Spleen (tissue), 11 donors: ENCODE results near the gene WDR44. TPM values are rescaled to one million over a fixed set of nuclear protein-coding genes. Genes with fewer than 3 reads are reported as not detected.

Source experiments
- DNase-seq: peaks from one replicate; pipeline ENCODE4 v3.0.0-alpha.2; 2020
- H3K27ac ChIP-seq, 8 donors: fragments of 200-600 bp; sonication (generic) in 7 of 8; 1 replicate in 4 of 8; 2 replicates in 4 of 8; pipeline versions ENCODE4 v1.5.0 to v1.8.0; 2016 to 2021; ENCODE audit warnings: inconsistent platforms in 4 of 8, mild to moderate bottlenecking in 4 of 8, moderate library complexity in 1 of 8
- H3K27me3 ChIP-seq, 7 donors: fragments of 200-600 bp; sonication (generic) in 6 of 7; replicated peaks in 1 of 7; 1 replicate in 4 of 7; 2 replicates in 3 of 7; pipeline versions ENCODE4 v1.5.0 to v1.8.0; 2016 to 2021; ENCODE audit warnings: inconsistent platforms in 3 of 7, mild to moderate bottlenecking in 1 of 7
- H3K36me3 ChIP-seq, 6 donors: fragments of 200-600 bp; sonication (generic) in 5 of 6; 1 replicate in 4 of 6; 2 replicates in 2 of 6; pipeline versions ENCODE4 v1.5.0 to v1.8.0; 2016 to 2021; ENCODE audit warnings: inconsistent platforms in 2 of 6
- H3K4me1 ChIP-seq, 6 donors: fragments of 200-600 bp; sonication (generic) in 5 of 6; 1 replicate in 3 of 6; 2 replicates in 3 of 6; pipeline versions ENCODE4 v1.5.0 to v1.8.0; 2016 to 2021; ENCODE audit warnings: inconsistent platforms in 3 of 6
- H3K4me3 ChIP-seq, 8 donors: fragments of 200-600 bp; sonication (generic) in 7 of 8; 1 replicate in 4 of 8; 2 replicates in 4 of 8; pipeline versions ENCODE4 v1.5.0 to v1.8.0; 2016 to 2021; ENCODE audit warnings: inconsistent platforms in 4 of 8, mild to moderate bottlenecking in 4 of 8, moderate library complexity in 2 of 8
- H3K9me3 ChIP-seq, 8 donors: fragments of 200-600 bp; sonication (generic) in 7 of 8; 1 replicate in 4 of 8; 2 replicates in 4 of 8; pipeline versions ENCODE4 v1.5.0 to v1.8.0; 2016 to 2021; ENCODE audit warnings: inconsistent platforms in 4 of 8
- POLR2A ChIP-seq, 3 donors: fragments of 450-650 bp; IDR thresholded peaks; one replicate each; pipeline ENCODE4 v1.5.1; 2017; ENCODE audit warnings: antibody characterized with exemption in 3 of 3, mild to moderate bottlenecking in 1 of 3
- POLR2AphosphoS5 ChIP-seq, 3 donors: sonication (generic); formaldehyde crosslinking; IDR thresholded peaks; one replicate each; pipeline ENCODE4 v1.5.1; 2017; ENCODE audit warnings: antibody characterized with exemption in 3 of 3
- WGBS, 5 donors: extraction: QIAGEN DNeasy Blood & Tissue Kit in 3 of 5; methylation state at CpG; one replicate each; pipeline versions ENCODE4 v1.1.5 to v1.1.7; 2013 to 2018; 5-methylcytosine and 5-hydroxymethylcytosine counted together
- intact Hi-C: fragments of 100-400 bp; cut with DNase I; formaldehyde crosslinking; loops from one replicate; pipeline ENCODE4 v1.15.0; 2023; ENCODE audit warnings: low total_unique reads
- polyA plus RNA-seq, 3 donors: library from polyadenylated mRNA; stranded (reverse); fragments of 200-250 nt; gene quantifications; one replicate each; pipeline ENCODE4 v1.2.1, GENCODE V29; 2013
- total RNA-seq, 7 donors: library from RNA; depleted of rRNA in 3 of 7; stranded (reverse); fragments of >200 nt in 3 of 7; fragmentation: NEBNext Ultra II Directional in 4 of 7; extraction: Animal tissue kit (Norgen Biotek cat#: 25700) in 4 of 7; gene quantifications; one replicate each; pipeline versions ENCODE4 v1.1.0 to v1.2.1, GENCODE V29; 2016 to 2021
- TF ChIP-seq, protein P1 (sequence below), 11 experiments: fragments of 200-600 bp in 7 of 11; fragments of 450-650 bp in 4 of 11; sonication (generic) in 4 of 11; IDR thresholded peaks in 8 of 11; conservative IDR thresholded peaks in 3 of 11; 1 replicate in 7 of 11; 2 replicates in 4 of 11; pipeline versions ENCODE4 v1.4.0 to v1.8.0; 2016 to 2021; ENCODE audit warnings: antibody characterized with exemption in 11 of 11, inconsistent platforms in 4 of 11, mild to moderate bottlenecking in 1 of 11
- donor health status: healthy with polysubstance abuse.
- donor health status: DM: no; HTN: no; CAD: no; lungs with moderate emphysema.
- donor health status: DM: no; HTN: no; CAD: no.
- donor health status: Bipolar disorder and iron deficiency.
- donor health status: healthy.
- donor health status: DM: no; HTN: no; CAD: no.
- donor health status: DM: yes; HTN: yes; CAD: no.

Gene WDR44
- total and polyA plus RNA-seq, 10 donors = 3.5 to 24.5 (median 17.3) TPM

DNA sequence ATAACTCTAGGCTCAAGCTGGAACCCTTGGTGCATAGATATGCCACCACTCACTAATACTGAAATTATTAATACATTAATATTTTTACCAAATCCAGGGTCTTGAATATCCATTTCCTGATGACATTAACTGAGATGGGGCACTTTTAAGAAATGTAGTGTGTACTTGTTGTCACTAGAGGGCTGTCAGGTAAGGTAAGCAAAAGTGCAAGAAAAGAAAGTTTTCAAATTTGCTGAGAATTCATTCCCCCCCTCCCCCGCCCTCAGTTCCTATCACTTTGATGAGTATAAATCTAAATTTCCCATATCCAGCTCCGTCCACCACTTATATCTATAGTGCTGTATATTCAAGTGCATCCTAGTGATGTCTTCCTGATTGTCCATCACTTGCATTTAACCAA is 20.5 kb upstream of the WDR44 start:
- intact Hi-C loops = no loop called here
- 36 to 67% (median 50%) methylated on average over 2 of the region's 2 CpGs for WGBS, 5 donors

GRCh38 chrX:118329175-118329574 is 16.7 kb upstream of the WDR44 start:
- WGBS, 5 donors = 13 to 34% (median 25%) methylated on average over 3 of the region's 3 CpGs
- no peaks in the 10 kb centered on the region for H3K27me3 ChIP-seq
- H3K4me1 ChIP-seq = no peaks in the 10 kb centered on the region
- DNase-seq = no peak
- intact Hi-C loops = no loop called here
- no peaks in the 10 kb centered on the region for H3K9me3 ChIP-seq
- TF ChIP-seq POLR2A (IDR thresholded peaks at IDR 0.05) = no peak
- no peak for TF ChIP-seq POLR2AphosphoS5 (IDR thresholded peaks at IDR 0.05)
- TF ChIP-seq, protein P1, sequence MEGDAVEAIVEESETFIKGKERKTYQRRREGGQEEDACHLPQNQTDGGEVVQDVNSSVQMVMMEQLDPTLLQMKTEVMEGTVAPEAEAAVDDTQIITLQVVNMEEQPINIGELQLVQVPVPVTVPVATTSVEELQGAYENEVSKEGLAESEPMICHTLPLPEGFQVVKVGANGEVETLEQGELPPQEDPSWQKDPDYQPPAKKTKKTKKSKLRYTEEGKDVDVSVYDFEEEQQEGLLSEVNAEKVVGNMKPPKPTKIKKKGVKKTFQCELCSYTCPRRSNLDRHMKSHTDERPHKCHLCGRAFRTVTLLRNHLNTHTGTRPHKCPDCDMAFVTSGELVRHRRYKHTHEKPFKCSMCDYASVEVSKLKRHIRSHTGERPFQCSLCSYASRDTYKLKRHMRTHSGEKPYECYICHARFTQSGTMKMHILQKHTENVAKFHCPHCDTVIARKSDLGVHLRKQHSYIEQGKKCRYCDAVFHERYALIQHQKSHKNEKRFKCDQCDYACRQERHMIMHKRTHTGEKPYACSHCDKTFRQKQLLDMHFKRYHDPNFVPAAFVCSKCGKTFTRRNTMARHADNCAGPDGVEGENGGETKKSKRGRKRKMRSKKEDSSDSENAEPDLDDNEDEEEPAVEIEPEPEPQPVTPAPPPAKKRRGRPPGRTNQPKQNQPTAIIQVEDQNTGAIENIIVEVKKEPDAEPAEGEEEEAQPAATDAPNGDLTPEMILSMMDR (IDR thresholded peaks at IDR 0.05 in 8 of 11, conservative IDR thresholded peaks at IDR 0.05 in 3 of 11) = no peak
- no peaks in the 10 kb centered on the region for H3K36me3 ChIP-seq
- no peak overlapping the region for H3K4me3 ChIP-seq
- no peak overlapping the region for H3K27ac ChIP-seq

More for the DNA sequence above, 20.5 kb upstream of the WDR44 start:
- no peaks in the 10 kb centered on the region for H3K27me3 ChIP-seq
- H3K27ac ChIP-seq = no peak overlapping the region
- no peaks in the 10 kb centered on the region for H3K36me3 ChIP-seq
- no peak for DNase-seq
- H3K4me3 ChIP-seq = no peak overlapping the region
- no peaks in the 10 kb centered on the region for H3K4me1 ChIP-seq
- no peak for TF ChIP-seq POLR2AphosphoS5 (IDR thresholded peaks at IDR 0.05)
- TF ChIP-seq, protein P1 (IDR thresholded peaks at IDR 0.05 in 8 of 11, conservative IDR thresholded peaks at IDR 0.05 in 3 of 11) = peak in 1 of 11 experiments; percentile 9
- no peaks in the 10 kb centered on the region for H3K9me3 ChIP-seq

- 43 to 64% (median 54%) methylated on average over 2 of the region's 2 CpGs for WGBS, 5 donors
- Histone ChIP-seq H3K4me3 (no peak overlapping the region), H3K27ac (no peak overlapping the region), H3K9me3 (no peaks in the 10 kb centered on the region), H3K36me3 (no peaks in the 10 kb centered on the region), H3K4me1 (no peaks in the 10 kb centered on the region), H3K27me3 (no peaks in the 10 kb centered on the region)
- intact Hi-C loops = no loop called here
- TF ChIP-seq, protein P1 (IDR thresholded peaks at IDR 0.05 in 8 of 11, conservative IDR thresholded peaks at IDR 0.05 in 3 of 11) = no peak
- no peak for TF ChIP-seq POLR2AphosphoS5 (IDR thresholded peaks at IDR 0.05)
- no peak for TF ChIP-seq POLR2A (IDR thresholded peaks at IDR 0.05)
- DNase-seq = no peak
These were observed 8.2 kb upstream of the WDR44 start for GRCh38 chrX:118337687-118338086.

DNA sequence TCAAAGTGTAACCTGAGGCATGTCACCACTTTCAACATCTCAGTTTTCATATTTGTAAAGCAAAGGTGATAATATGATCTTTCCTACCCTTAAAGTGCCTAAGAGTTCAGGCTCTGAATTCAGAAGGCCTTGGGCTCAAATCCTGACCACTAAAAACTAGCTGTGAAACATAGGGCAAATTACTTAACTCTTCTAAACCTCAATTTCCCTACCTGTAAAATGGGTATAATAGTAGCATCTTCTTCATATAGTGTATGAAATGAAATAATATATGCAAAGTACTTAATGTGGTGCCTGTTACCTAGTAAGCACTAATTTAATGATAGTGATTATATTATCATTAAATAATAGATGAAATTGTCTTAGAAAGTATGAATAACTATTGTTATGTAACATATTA is 7.0 kb upstream of the WDR44 start:
- Histone ChIP-seq H3K27ac (no peak overlapping the region), H3K36me3 (no peaks in the 10 kb centered on the region), H3K4me1 (no peaks in the 10 kb centered on the region), H3K4me3 (no peak overlapping the region), H3K9me3 (no peaks in the 10 kb centered on the region), H3K27me3 (no peaks in the 10 kb centered on the region)
- intact Hi-C loops = no loop called here
- DNase-seq = no peak
- TF ChIP-seq, protein P1 (IDR thresholded peaks at IDR 0.05 in 8 of 11, conservative IDR thresholded peaks at IDR 0.05 in 3 of 11) = no peak
- no peak for TF ChIP-seq POLR2AphosphoS5 (IDR thresholded peaks at IDR 0.05)
- no peak for TF ChIP-seq POLR2A (IDR thresholded peaks at IDR 0.05)
